Adipocyte (in vitro differentiated cells): ENCODE data around the gene BCL7C.
A peak's percentile ranks its signal among the peaks of the same experiment; 100 is the strongest.
"Not testable (repeated sequence)": the region's sequence is repeated elsewhere in the genome, so short reads cannot be mapped to it uniquely, and the experiment has no call there.

Experiments
- DNase-seq: peaks from one replicate; pipeline ENCODE4 v3.0.0-alpha.2; 2015; ENCODE audit warnings: low read depth
- H3K27me3 ChIP-seq: replicated peaks from 2 replicates; pipeline ENCODE4 v1.7.0; 2013; ENCODE audit warnings: mild to moderate bottlenecking, low read length, moderate library complexity; ENCODE audit not compliant: control insufficient read depth, insufficient read depth
- H3K36me3 ChIP-seq: 2 replicates; pipeline ENCODE4 v1.7.0; 2013; ENCODE audit warnings: low read length, mild to moderate bottlenecking, moderate library complexity; ENCODE audit not compliant: control insufficient read depth, insufficient read depth, severe bottlenecking
- H3K4me1 ChIP-seq: 2 replicates; pipeline ENCODE4 v1.7.0; 2013; ENCODE audit warnings: mild to moderate bottlenecking, low read length, moderate library complexity; ENCODE audit not compliant: control insufficient read depth, insufficient read depth
- H3K4me3 ChIP-seq: 2 replicates; pipeline ENCODE4 v1.7.0; 2013; ENCODE audit warnings: mild to moderate bottlenecking, low read length, moderate library complexity
- H3K9ac ChIP-seq: 2 replicates; pipeline ENCODE4 v1.7.0; 2013; ENCODE audit warnings: mild to moderate bottlenecking, low read length, moderate library complexity
- H3K9me3 ChIP-seq: 2 replicates; pipeline ENCODE4 v1.7.0; 2013; ENCODE audit warnings: mild to moderate bottlenecking, low read length, moderate library complexity; ENCODE audit not compliant: control insufficient read depth

The BCL7C gene

GRCh38 chr16:30892670-30893416, 1.0 kb downstream of the BCL7C start:
- no peaks in the 10 kb centered on the region for H3K9me3 ChIP-seq
- peak overlapping the region; percentile 85 for H3K4me3 ChIP-seq
- H3K27me3 ChIP-seq: no peaks in the 10 kb centered on the region
- H3K4me1 ChIP-seq: peaks cover 32% of the 10 kb centered on the region
- peak overlapping the region; percentile 96 for H3K9ac ChIP-seq
- no peak for DNase-seq
- peaks cover 5% of the 10 kb centered on the region for H3K36me3 ChIP-seq

- H3K9ac ChIP-seq, H3K9me3 ChIP-seq, H3K4me3 ChIP-seq, H3K27me3 ChIP-seq, DNase-seq, H3K36me3 ChIP-seq: not testable (repeated sequence)
- H3K4me1 ChIP-seq: peaks cover 29% of the 10 kb centered on the region
Measured at GRCh38 chr16:30891043-30891823, 2.6 kb downstream of the BCL7C start.

GRCh38 chr16:30889721-30890120, 4.2 kb downstream of the BCL7C start:
- Histone ChIP-seq H3K4me1 (peaks cover 13% of the 10 kb centered on the region), H3K27me3 (no peaks in the 10 kb centered on the region), H3K9ac (no peak overlapping the region), H3K36me3 (peaks cover 17% of the 10 kb centered on the region), H3K4me3 (no peak overlapping the region), H3K9me3 (no peaks in the 10 kb centered on the region)
- no peak for DNase-seq

GRCh38 chr16:30888856-30889499, 4.9 kb downstream of the BCL7C start:
- Histone ChIP-seq H3K4me3 (no peak overlapping the region), H3K36me3 (peaks cover 17% of the 10 kb centered on the region), H3K9ac (no peak overlapping the region), H3K4me1 (peaks cover 7% of the 10 kb centered on the region), H3K27me3 (no peaks in the 10 kb centered on the region), H3K9me3 (no peaks in the 10 kb centered on the region)
- no peak for DNase-seq

GRCh38 chr16:30887927-30888326, 6.0 kb downstream of the BCL7C start:
- Histone ChIP-seq H3K4me3 (no peak overlapping the region), H3K27me3 (no peaks in the 10 kb centered on the region), H3K36me3 (peaks cover 17% of the 10 kb centered on the region), H3K9me3 (no peaks in the 10 kb centered on the region), H3K9ac (no peak overlapping the region), H3K4me1 (peaks cover 3% of the 10 kb centered on the region)
- DNase-seq: no peak

GRCh38 chr16:30886145-30886544, 7.7 kb downstream of the BCL7C start:
- Histone ChIP-seq H3K4me3 (no peak overlapping the region), H3K9ac (no peak overlapping the region), H3K4me1 (no peaks in the 10 kb centered on the region), H3K36me3 (peaks cover 22% of the 10 kb centered on the region), H3K9me3 (no peaks in the 10 kb centered on the region), H3K27me3 (no peaks in the 10 kb centered on the region)
- DNase-seq: no peak

- Histone ChIP-seq H3K27me3 (no peaks in the 10 kb centered on the region), H3K9ac (no peak overlapping the region), H3K4me3 (no peak overlapping the region), H3K4me1 (no peaks in the 10 kb centered on the region), H3K36me3 (peaks cover 22% of the 10 kb centered on the region), H3K9me3 (no peaks in the 10 kb centered on the region)
- no peak for DNase-seq
Measured at GRCh38 chr16:30885196-30885595, 8.7 kb downstream of the BCL7C start.

- no peaks in the 10 kb centered on the region for H3K4me1 ChIP-seq
- no peaks in the 10 kb centered on the region for H3K27me3 ChIP-seq
- DNase-seq: no peak
- no peak overlapping the region for H3K9ac ChIP-seq
- no peaks in the 10 kb centered on the region for H3K9me3 ChIP-seq
- peaks cover 22% of the 10 kb centered on the region for H3K36me3 ChIP-seq
- no peak overlapping the region for H3K4me3 ChIP-seq
Measured at GRCh38 chr16:30884760-30885159, 9.1 kb downstream of the BCL7C start.

- Histone ChIP-seq H3K4me1 (no peaks in the 10 kb centered on the region), H3K36me3 (peaks cover 17% of the 10 kb centered on the region), H3K9ac (no peak overlapping the region), H3K4me3 (no peak overlapping the region), H3K9me3 (no peaks in the 10 kb centered on the region), H3K27me3 (no peaks in the 10 kb centered on the region)
- DNase-seq: no peak
Measured at GRCh38 chr16:30882429-30883310, 11.2 kb downstream of the BCL7C start.

- Histone ChIP-seq H3K9ac (peak overlapping the region; percentile 93), H3K4me1 (peaks cover 12% of the 10 kb centered on the region), H3K27me3 (no peaks in the 10 kb centered on the region), H3K9me3 (no peaks in the 10 kb centered on the region), H3K36me3 (peaks cover 4% of the 10 kb centered on the region), H3K4me3 (peak overlapping the region; percentile 88)
- DNase-seq: no peak
Measured at GRCh38 chr16:30876867-30877266, 17.0 kb downstream of the BCL7C start.
